Measurements from ENCODE around the gene ANKZF1. TPM values are rescaled to one million over a fixed set of nuclear protein-coding genes. Genes with fewer than 3 reads are reported as not detected.

The ANKZF1 gene
- total RNA-seq, 2 experiments from 2014 or later, result 140 to 166 TPM

- ChIA-PET POLR2A (interaction anchor here (0.9 kb wide), 1 partner anchor 9 kb away, joined by 3 read pairs; the partner anchor contains the start of gene ABCB6), CTCF (interaction anchor here (0.8 to 1.2 kb wide), 5 partner anchors 14 to 55 kb away, joined by 3 to 6 read pairs (median 4); no protein-coding TSS in a partner anchor)
- Mint-ChIP-seq H3K9me3 (ENCODE audit: low read depth) (peaks cover under 1% of the 10 kb centered on the region), H3K27me3 (no peaks in the 10 kb centered on the region), H3K4me1 (peaks cover 37% of the 10 kb centered on the region), H3K4me3 (no peak overlapping the region), H3K36me3 (ENCODE audit: low read depth) (peaks cover 36% of the 10 kb centered on the region), H3K27ac (peak overlapping the region; percentile 75)
- intact Hi-C loops (cut with DNase I, micrococcal nuclease), result loop anchor here in 1 of 2 experiments (5.0 kb wide), 1 partner anchor 333 kb away; the partner anchor contains the start of genes CHPF and TMEM198
- DNase-seq (no peak), ATAC-seq (no peak)
Measured at GRCh38 chr2:219209236-219210195, 20.1 kb upstream of the ANKZF1 start.

GRCh38 chr2:219210196-219210885 lies 19.3 kb upstream of the ANKZF1 start:
- ChIA-PET POLR2A (no interaction called here), CTCF (interaction anchor here (0.8 to 1.7 kb wide), 2 partner anchors 38 to 69 kb away, joined by 3 to 4 read pairs; partner anchors contain the start of gene DNAJB2)
- no peak for DNase-seq
- Mint-ChIP-seq H3K4me3 (no peak overlapping the region), H3K27me3 (no peaks in the 10 kb centered on the region), H3K27ac (peak overlapping the region; percentile 73), H3K36me3 (ENCODE audit: low read depth) (peaks cover 39% of the 10 kb centered on the region), H3K4me1 (peaks cover 37% of the 10 kb centered on the region), H3K9me3 (ENCODE audit: low read depth) (no peaks in the 10 kb centered on the region)
- intact Hi-C loops (cut with DNase I, micrococcal nuclease), result no loop called here
- ATAC-seq, result no peak

DNA sequence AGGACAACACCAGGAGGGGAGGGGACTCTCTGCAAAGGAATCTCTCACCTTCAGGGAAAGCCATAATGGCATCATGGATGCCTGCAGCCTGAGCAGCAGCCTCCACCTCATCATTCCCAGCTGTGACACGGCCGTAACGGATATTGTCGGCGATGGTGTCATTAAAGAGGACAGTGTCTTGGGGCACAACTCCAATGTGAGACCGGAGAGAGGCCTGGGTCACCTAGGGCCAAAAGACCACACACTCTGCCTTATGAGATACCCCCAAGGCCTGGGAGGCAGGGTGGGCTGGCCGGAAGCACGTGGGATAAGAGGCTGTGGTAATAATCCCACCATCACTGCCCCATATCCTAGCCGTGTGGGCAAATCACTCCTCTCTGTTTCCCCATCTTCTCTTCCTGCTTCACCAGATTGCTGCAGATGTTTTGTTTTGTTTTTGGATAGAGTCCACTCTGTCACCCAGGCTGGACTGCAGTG lies 18.7 kb upstream of the ANKZF1 start:
- intact Hi-C loops (cut with DNase I, micrococcal nuclease), result loop anchor here (1.0 kb wide), 2 partner anchors 40 to 51 kb away; partner anchors contain the start of gene NHEJ1 (in 2 of the 2)
- H3K27me3 Mint-ChIP-seq, result no peaks in the 10 kb centered on the region
- ChIA-PET POLR2A (no interaction called here), CTCF (interaction anchor here (0.6 to 1.7 kb wide), 10 partner anchors 28 to 321 kb away, joined by 3 to 13 read pairs (median 4); partner anchors contain the start of genes CNPPD1, DNAJB2 and SLC23A3)
- ATAC-seq, result no peak
- H3K36me3 Mint-ChIP-seq (ENCODE audit: low read depth), result peaks cover 39% of the 10 kb centered on the region
- no peak overlapping the region for H3K27ac Mint-ChIP-seq
- H3K9me3 Mint-ChIP-seq (ENCODE audit: low read depth), result no peaks in the 10 kb centered on the region
- peaks cover 37% of the 10 kb centered on the region for H3K4me1 Mint-ChIP-seq
- no peak for DNase-seq
- H3K4me3 Mint-ChIP-seq, result no peak overlapping the region

GRCh38 chr2:219213026-219213415 lies 16.6 kb upstream of the ANKZF1 start:
- POLR2A ChIA-PET, result no interaction called here
- CTCF ChIA-PET, result interaction anchor here (0.6 to 0.9 kb wide), 6 partner anchors 23 to 217 kb away, joined by 3 read pairs; partner anchors contain the start of genes GLB1L and STK16
- Mint-ChIP-seq H3K4me3 (no peak overlapping the region), H3K4me1 (peaks cover 36% of the 10 kb centered on the region), H3K9me3 (ENCODE audit: low read depth) (no peaks in the 10 kb centered on the region), H3K27me3 (no peaks in the 10 kb centered on the region), H3K27ac (no peak overlapping the region), H3K36me3 (ENCODE audit: low read depth) (peaks cover 34% of the 10 kb centered on the region)
- no peak for DNase-seq
- ATAC-seq, result no peak
- intact Hi-C loops (cut with DNase I, micrococcal nuclease), result no loop called here

DNA sequence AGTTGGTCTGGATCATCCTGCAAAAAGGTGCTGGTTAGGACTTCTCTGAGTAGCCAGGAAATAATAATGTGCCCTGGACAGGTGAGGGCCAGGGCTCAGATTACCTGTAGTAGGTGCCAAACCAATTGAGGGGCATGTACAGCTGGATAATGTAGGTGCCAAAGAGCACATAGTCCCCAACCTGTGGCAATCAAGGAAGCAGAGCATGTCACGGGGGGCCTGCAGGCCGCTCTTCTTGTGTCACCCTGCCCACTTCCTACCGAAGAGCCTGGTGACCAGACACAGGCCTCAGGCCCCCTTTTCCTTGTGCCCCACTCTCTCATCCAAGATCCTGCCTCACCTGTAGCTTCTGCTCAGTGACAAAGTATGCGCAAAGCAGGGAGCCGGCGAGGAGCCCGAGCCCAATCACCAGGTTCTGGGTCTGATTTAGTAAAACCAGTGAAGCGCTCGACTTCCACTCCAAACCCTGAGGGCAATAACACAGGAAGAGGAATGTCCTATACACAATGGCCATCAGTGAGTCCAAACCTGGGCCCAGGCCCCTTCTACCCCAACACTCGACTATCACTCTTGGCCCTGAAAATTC lies 16.0 kb upstream of the ANKZF1 start:
- DNase-seq (no peak), ATAC-seq (no peak)
- Mint-ChIP-seq H3K27ac (no peak overlapping the region), H3K4me1 (peaks cover 32% of the 10 kb centered on the region), H3K9me3 (ENCODE audit: low read depth) (no peaks in the 10 kb centered on the region), H3K27me3 (no peaks in the 10 kb centered on the region), H3K4me3 (no peak overlapping the region), H3K36me3 (ENCODE audit: low read depth) (peaks cover 29% of the 10 kb centered on the region)
- intact Hi-C loops (cut with DNase I, micrococcal nuclease), result no loop called here
- ChIA-PET POLR2A (no interaction called here), CTCF (interaction anchor here (0.6 to 0.8 kb wide), 4 partner anchors 24 to 82 kb away, joined by 3 read pairs; no protein-coding TSS in a partner anchor)

GRCh38 chr2:219214141-219214540 lies 15.5 kb upstream of the ANKZF1 start:
- DNase-seq (no peak), ATAC-seq (no peak)
- H3K27me3 Mint-ChIP-seq, result no peaks in the 10 kb centered on the region
- H3K9me3 Mint-ChIP-seq (ENCODE audit: low read depth), result no peaks in the 10 kb centered on the region
- POLR2A ChIA-PET, result no interaction called here
- intact Hi-C loops (cut with DNase I, micrococcal nuclease), result no loop called here
- peaks cover 30% of the 10 kb centered on the region for H3K4me1 Mint-ChIP-seq
- no peak overlapping the region for H3K4me3 Mint-ChIP-seq
- H3K27ac Mint-ChIP-seq, result peak overlapping the region; percentile 24
- CTCF ChIA-PET, result no interaction called here
- H3K36me3 Mint-ChIP-seq (ENCODE audit: low read depth), result peaks cover 28% of the 10 kb centered on the region

DNA sequence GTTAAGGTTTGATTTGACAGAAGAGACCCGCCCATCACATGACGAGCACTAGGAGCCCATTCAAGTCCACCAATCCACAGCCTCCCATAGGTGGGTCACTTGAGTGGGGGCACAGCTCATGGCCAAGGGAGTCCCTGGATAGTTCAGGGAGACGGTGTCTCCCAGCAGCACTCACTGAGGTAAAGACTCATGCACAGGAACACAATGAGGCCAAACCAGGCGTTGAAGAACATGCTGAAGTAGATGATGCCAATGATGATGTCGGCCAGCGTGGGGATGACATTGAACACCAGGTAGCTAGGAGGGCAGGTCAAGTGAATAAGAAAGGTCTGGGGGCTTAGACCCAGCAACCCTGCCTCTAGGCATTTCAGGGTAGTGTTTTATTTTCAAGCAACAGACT lies 14.8 kb upstream of the ANKZF1 start:
- Mint-ChIP-seq H3K36me3 (ENCODE audit: low read depth) (peaks cover 32% of the 10 kb centered on the region), H3K4me3 (no peak overlapping the region), H3K9me3 (ENCODE audit: low read depth) (no peaks in the 10 kb centered on the region), H3K27ac (no peak overlapping the region), H3K4me1 (peaks cover 30% of the 10 kb centered on the region), H3K27me3 (no peaks in the 10 kb centered on the region)
- CTCF ChIA-PET, result interaction anchor here (0.5 to 1.4 kb wide), 2 partner anchors 15 to 38 kb away, joined by 4 to 5 read pairs; partner anchors contain the start of gene CNPPD1
- no peak for DNase-seq
- POLR2A ChIA-PET, result no interaction called here
- intact Hi-C loops (cut with DNase I, micrococcal nuclease), result no loop called here
- ATAC-seq, result no peak

- no peak for ATAC-seq
- peaks cover 29% of the 10 kb centered on the region for H3K4me1 Mint-ChIP-seq
- POLR2A ChIA-PET, result interaction anchor here (0.6 kb wide), 1 partner anchor 16 kb away, joined by 3 read pairs; no protein-coding TSS in a partner anchor
- CTCF ChIA-PET, result interaction anchor here (0.5 to 1.4 kb wide), 7 partner anchors 9 to 423 kb away, joined by 3 to 5 read pairs (median 4); partner anchors contain the start of genes CNPPD1 and ZFAND2B
- no peaks in the 10 kb centered on the region for H3K9me3 Mint-ChIP-seq (ENCODE audit: low read depth)
- H3K36me3 Mint-ChIP-seq (ENCODE audit: low read depth), result peaks cover 37% of the 10 kb centered on the region
- no peak overlapping the region for H3K4me3 Mint-ChIP-seq
- intact Hi-C loops (cut with DNase I, micrococcal nuclease), result no loop called here
- H3K27me3 Mint-ChIP-seq, result no peaks in the 10 kb centered on the region
- DNase-seq, result no peak
- H3K27ac Mint-ChIP-seq, result no peak overlapping the region
Measured at GRCh38 chr2:219215871-219216534, 13.6 kb upstream of the ANKZF1 start.

GRCh38 chr2:219216535-219216915 lies 13.1 kb upstream of the ANKZF1 start:
- peaks cover 27% of the 10 kb centered on the region for H3K4me1 Mint-ChIP-seq
- H3K27me3 Mint-ChIP-seq, result no peaks in the 10 kb centered on the region
- H3K27ac Mint-ChIP-seq, result no peak overlapping the region
- ATAC-seq (no peak), DNase-seq (no peak)
- H3K4me3 Mint-ChIP-seq, result peak overlapping the region; percentile 39
- CTCF ChIA-PET, result interaction anchor here (0.5 to 3.0 kb wide), 9 partner anchors 10 to 422 kb away, joined by 3 to 15 read pairs (median 4); partner anchors contain the start of gene ZFAND2B
- peaks cover 37% of the 10 kb centered on the region for H3K36me3 Mint-ChIP-seq (ENCODE audit: low read depth)
- POLR2A ChIA-PET, result interaction anchor here (0.6 kb wide), 1 partner anchor 16 kb away, joined by 3 read pairs; no protein-coding TSS in a partner anchor
- intact Hi-C loops (cut with DNase I, micrococcal nuclease), result no loop called here
- H3K9me3 Mint-ChIP-seq (ENCODE audit: low read depth), result no peaks in the 10 kb centered on the region

DNA sequence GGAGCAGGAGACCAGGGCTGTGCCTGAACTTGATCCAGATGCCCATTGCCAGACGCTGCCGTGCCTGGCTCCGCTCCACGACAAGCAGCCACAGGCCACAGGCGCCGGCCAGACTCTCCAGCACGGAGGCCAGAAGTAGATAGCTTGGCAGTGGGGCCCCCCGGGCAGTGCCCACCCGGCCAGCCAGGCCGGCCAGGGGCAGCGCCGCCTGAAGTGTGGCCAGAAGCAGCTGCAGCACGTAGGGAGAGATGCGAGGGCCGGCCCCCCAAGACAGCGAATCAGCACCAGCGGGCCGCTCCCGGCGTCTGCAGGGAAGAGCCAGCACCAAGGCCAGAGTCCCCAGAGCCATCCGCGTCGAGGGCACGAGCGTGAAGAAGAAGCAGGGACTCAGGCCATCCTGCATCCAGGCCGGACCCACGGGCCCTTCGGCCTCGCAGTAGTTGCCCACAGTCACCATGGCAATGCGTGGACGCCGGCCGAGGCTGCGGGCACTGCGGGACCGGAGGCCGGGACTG lies 11.3 kb upstream of the ANKZF1 start:
- ChIA-PET POLR2A (interaction anchor here (0.6 to 2.8 kb wide), 6 partner anchors 9 to 36 kb away, joined by 3 to 8 read pairs (median 4); partner anchors contain the start of genes GLB1L, STK16, TUBA4A and ZFAND2B), CTCF (interaction anchor here (0.6 to 3.0 kb wide), 12 partner anchors 9 to 948 kb away, joined by 3 to 15 read pairs (median 6); partner anchors contain the start of genes AAMP, ANKZF1, ATG9A and CNPPD1)
- no peaks in the 10 kb centered on the region for H3K27me3 Mint-ChIP-seq
- no peaks in the 10 kb centered on the region for H3K9me3 Mint-ChIP-seq (ENCODE audit: low read depth)
- peak overlapping the region; percentile 83 for H3K4me3 Mint-ChIP-seq
- H3K27ac Mint-ChIP-seq, result peak overlapping the region; percentile 74
- intact Hi-C loops (cut with DNase I, micrococcal nuclease), result loop anchor here (1.0 to 2.0 kb wide), 7 partner anchors 12 to 77 kb away; partner anchors contain the start of genes DNAJB2 (in 2 of the 2), NHEJ1 (in 2 of the 2) and ZFAND2B (in 1 of the 2)
- peaks cover 24% of the 10 kb centered on the region for H3K4me1 Mint-ChIP-seq
- H3K36me3 Mint-ChIP-seq (ENCODE audit: low read depth), result peaks cover 40% of the 10 kb centered on the region
- ATAC-seq (peak; percentile 42), DNase-seq (peak; percentile 64)
